AG04450 (cell line): ENCODE measurements around the gene PPM1B. TPM values are rescaled to one million over a fixed set of nuclear protein-coding genes. Genes with fewer than 3 reads are reported as not detected.

Source experiments
- CTCF ChIA-PET: fragments of 300-600, 350-600 bp; formaldehyde crosslinking; extraction: SDS; loops from one replicate; lab custom pipeline; 2022; ENCODE audit warnings: antibody characterized with exemption, inconsistent platforms; lab: Charles Lee
- POLR2A ChIA-PET: fragments of 350-600 bp; formaldehyde crosslinking; extraction: SDS; loops from one replicate; lab custom pipeline; 2021; ENCODE audit warnings: antibody characterized with exemption, inconsistent platforms; lab: Yijun Ruan, JAX
- DNase-seq: peaks from one replicate; pipeline ENCODE4 v3.0.0-alpha.2; 2011; ENCODE audit warnings: low read depth, low spot score
- H3K27ac ChIP-seq: one replicate; pipeline ENCODE4 v1.5.1; 2012; ENCODE audit warnings: low read depth, low read length, control low read depth
- H3K27me3 ChIP-seq: one replicate; pipeline ENCODE4 v1.6.0; 2012; ENCODE audit warnings: low read length; ENCODE audit not compliant: control insufficient read depth, insufficient read depth
- H3K4me3 ChIP-seq: 2 replicates; pipeline ENCODE4 v1.5.1; 2011; ENCODE audit warnings: mild to moderate bottlenecking, low read depth, low read length, control low read depth
- H3K9me3 ChIP-seq: 2 replicates; pipeline ENCODE4 v1.5.1; 2012; ENCODE audit warnings: low read length; ENCODE audit not compliant: control insufficient read depth, insufficient read depth
- polyA plus RNA-seq: library from polyadenylated mRNA; depleted of rRNA; stranded (reverse); fragments of >200 nt; gene quantifications from 2 replicates; pipeline ENCODE4 v1.2.3, GENCODE V29; 2011
- TF ChIP-seq, protein P1 (sequence below): IDR thresholded peaks from 2 replicates; pipeline ENCODE4 v1.5.1; 2011; ENCODE audit warnings: low read depth, low read length, control low read depth, inconsistent platforms

PPM1B gene
- polyA plus RNA-seq, 1 experiment, result 29.1 TPM

DNA sequence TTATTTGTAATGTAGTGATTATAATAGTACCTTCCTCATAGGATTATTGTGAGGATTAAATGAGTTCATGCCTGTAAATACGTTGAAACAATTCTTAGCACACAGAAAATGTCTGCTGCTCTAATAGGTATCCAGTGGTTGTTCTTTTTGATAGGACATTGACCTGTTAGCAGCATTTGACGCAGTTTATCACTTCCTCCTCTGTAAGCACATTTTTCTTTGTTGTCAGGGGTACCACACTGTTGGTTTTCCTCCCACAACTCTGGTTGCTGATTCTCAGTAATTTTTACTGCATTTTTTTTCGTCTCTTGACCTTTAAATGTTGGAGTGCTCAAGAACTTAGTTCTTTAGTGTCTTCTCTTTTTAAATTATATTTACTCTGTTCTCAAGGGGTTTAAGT is 15.4 kb downstream of the PPM1B start:
- CTCF ChIA-PET, result no interaction called here
- POLR2A ChIA-PET, result no interaction called here
- no peak overlapping the region for H3K27ac ChIP-seq
- H3K9me3 ChIP-seq, result no peaks in the 10 kb centered on the region
- no peak for DNase-seq
- H3K4me3 ChIP-seq, result no peak overlapping the region
- no peaks in the 10 kb centered on the region for H3K27me3 ChIP-seq
- TF ChIP-seq, protein P1, sequence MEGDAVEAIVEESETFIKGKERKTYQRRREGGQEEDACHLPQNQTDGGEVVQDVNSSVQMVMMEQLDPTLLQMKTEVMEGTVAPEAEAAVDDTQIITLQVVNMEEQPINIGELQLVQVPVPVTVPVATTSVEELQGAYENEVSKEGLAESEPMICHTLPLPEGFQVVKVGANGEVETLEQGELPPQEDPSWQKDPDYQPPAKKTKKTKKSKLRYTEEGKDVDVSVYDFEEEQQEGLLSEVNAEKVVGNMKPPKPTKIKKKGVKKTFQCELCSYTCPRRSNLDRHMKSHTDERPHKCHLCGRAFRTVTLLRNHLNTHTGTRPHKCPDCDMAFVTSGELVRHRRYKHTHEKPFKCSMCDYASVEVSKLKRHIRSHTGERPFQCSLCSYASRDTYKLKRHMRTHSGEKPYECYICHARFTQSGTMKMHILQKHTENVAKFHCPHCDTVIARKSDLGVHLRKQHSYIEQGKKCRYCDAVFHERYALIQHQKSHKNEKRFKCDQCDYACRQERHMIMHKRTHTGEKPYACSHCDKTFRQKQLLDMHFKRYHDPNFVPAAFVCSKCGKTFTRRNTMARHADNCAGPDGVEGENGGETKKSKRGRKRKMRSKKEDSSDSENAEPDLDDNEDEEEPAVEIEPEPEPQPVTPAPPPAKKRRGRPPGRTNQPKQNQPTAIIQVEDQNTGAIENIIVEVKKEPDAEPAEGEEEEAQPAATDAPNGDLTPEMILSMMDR, result no peak

- TF ChIP-seq, protein P1, result no peak
- POLR2A ChIA-PET, result no interaction called here
- Histone ChIP-seq H3K4me3 (no peak overlapping the region), H3K27ac (no peak overlapping the region), H3K27me3 (no peaks in the 10 kb centered on the region), H3K9me3 (no peaks in the 10 kb centered on the region)
- CTCF ChIA-PET, result interaction anchor here (0.6 kb wide), 1 partner anchor 207 kb away, joined by 3 read pairs; no protein-coding TSS in a partner anchor
- no peak for DNase-seq
These were observed 18.1 kb downstream of the PPM1B start for GRCh38 chr2:44186810-44187209.

- Histone ChIP-seq H3K9me3 (no peaks in the 10 kb centered on the region), H3K27me3 (no peaks in the 10 kb centered on the region), H3K27ac (no peak overlapping the region), H3K4me3 (no peak overlapping the region)
- TF ChIP-seq, protein P1, result no peak
- ChIA-PET POLR2A (no interaction called here), CTCF (no interaction called here)
- no peak for DNase-seq
These were observed 18.6 kb downstream of the PPM1B start for GRCh38 chr2:44187251-44187650.

DNA sequence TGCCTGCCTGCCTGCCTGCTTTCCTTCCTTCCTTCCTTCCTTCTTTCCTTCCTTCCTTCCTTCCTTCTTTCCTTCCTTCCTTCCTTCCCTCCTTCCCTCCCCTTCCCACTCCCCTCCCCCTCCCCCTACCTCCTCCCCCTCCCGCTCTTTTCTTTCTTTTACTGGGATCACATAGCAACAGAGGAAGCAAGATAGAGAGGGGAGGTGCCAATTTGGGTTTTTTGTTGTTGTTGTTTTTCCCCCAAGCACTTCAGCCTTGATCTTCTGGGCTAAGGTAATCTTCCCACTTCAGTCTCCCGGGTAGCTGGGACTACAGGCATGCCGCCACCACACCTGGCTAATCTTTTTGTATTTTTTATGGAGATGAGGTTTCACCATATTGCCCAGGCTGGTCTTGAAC is 20.0 kb downstream of the PPM1B start:
- no peak for DNase-seq
- POLR2A ChIA-PET, result no interaction called here
- Histone ChIP-seq H3K4me3 (no peak overlapping the region), H3K27me3 (no peaks in the 10 kb centered on the region), H3K9me3 (no peaks in the 10 kb centered on the region), H3K27ac (no peak overlapping the region)
- TF ChIP-seq, protein P1, result no peak
- CTCF ChIA-PET, result no interaction called here

DNA sequence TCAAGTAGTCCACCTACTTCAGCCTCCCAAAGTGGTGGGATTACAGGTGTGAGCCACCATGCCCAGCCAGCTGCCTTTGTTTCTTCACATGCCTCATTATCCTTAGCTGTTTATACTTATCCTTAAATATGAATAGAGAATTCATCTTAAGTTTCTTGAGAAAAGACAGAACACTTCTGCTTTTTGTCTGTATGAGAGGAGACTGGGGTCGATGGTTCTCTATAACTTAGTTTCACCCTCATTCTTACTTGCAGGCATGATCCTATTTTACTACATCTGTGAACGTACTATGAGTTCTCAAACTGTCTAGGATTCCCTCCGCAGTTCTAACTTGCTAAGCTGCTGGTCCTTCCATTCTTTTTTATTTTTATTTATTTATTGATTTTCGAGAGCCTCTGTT is 20.4 kb downstream of the PPM1B start:
- CTCF ChIA-PET, result interaction anchor here (0.5 kb wide), 1 partner anchor 102 kb away, joined by 3 read pairs; no protein-coding TSS in a partner anchor

More for the DNA sequence above, 20.4 kb downstream of the PPM1B start:
- Histone ChIP-seq H3K9me3 (no peaks in the 10 kb centered on the region), H3K27ac (no peak overlapping the region), H3K4me3 (no peak overlapping the region), H3K27me3 (no peaks in the 10 kb centered on the region)
- POLR2A ChIA-PET, result no interaction called here
- no peak for DNase-seq
- TF ChIP-seq, protein P1, result no peak
